ENCODE measurements around the gene PDXK. TPM values are rescaled to one million over a fixed set of nuclear protein-coding genes. Genes with fewer than 3 reads are reported as not detected.

PDXK gene
- polyA plus RNA-seq, 1 donor from 2014 or later, result 22.8 TPM

GRCh38 chr21:43692949-43693348, 26.0 kb upstream of the PDXK start:
- Histone ChIP-seq H3K9me3 (ENCODE audit: low read length) (no peaks in the 10 kb centered on the region), H4K20me1 (ENCODE audit: insufficient read depth) (no peaks in the 10 kb centered on the region), H3K9ac (ENCODE audit: low read length) (no peak overlapping the region), H3K9me2 (ENCODE audit: insufficient read depth, low read length) (no peaks in the 10 kb centered on the region), H3F3A (ENCODE audit: insufficient read depth, low read length, poor library complexity, severe bottlenecking) (no peaks in the 10 kb centered on the region), H3K4me3 (ENCODE audit: low read length) (no peak overlapping the region), H3K27me3 (ENCODE audit: insufficient read depth, low read depth, low read length) (no peaks in the 10 kb centered on the region), H3K4me2 (ENCODE audit: low read length) (no peak overlapping the region), H2AFZ (ENCODE audit: low read depth, low read length) (no peak overlapping the region), H3K27ac (ENCODE audit: low read length) (no peak overlapping the region), H3K36me3 (ENCODE audit: insufficient read depth, low read length) (no peaks in the 10 kb centered on the region), H3K79me2 (replicated peaks; ENCODE audit: insufficient read depth, low read length) (no peaks in the 10 kb centered on the region)
- TF ChIP-seq MXI1 (conservative IDR thresholded peaks at IDR 0.05; ENCODE audit: poor library complexity, severe bottlenecking) (no peak), EP300 (conservative IDR thresholded peaks at IDR 0.05; ENCODE audit: poor library complexity, severe bottlenecking) (no peak), SMC3 (conservative IDR thresholded peaks at IDR 0.05; ENCODE audit: poor library complexity) (no peak), TAF1 (IDR thresholded peaks at IDR 0.05; ENCODE audit: low read depth) (no peak), POLR2AphosphoS5 (IDR thresholded peaks at IDR 0.05) (no peak), EZH2 (IDR thresholded peaks at IDR 0.05; ENCODE audit: borderline replicate concordance, insufficient read depth, low read length, poor library complexity, severe bottlenecking) (no peak), RAD21 (conservative IDR thresholded peaks at IDR 0.05) (no peak)
- TF ChIP-seq, protein P1, sequence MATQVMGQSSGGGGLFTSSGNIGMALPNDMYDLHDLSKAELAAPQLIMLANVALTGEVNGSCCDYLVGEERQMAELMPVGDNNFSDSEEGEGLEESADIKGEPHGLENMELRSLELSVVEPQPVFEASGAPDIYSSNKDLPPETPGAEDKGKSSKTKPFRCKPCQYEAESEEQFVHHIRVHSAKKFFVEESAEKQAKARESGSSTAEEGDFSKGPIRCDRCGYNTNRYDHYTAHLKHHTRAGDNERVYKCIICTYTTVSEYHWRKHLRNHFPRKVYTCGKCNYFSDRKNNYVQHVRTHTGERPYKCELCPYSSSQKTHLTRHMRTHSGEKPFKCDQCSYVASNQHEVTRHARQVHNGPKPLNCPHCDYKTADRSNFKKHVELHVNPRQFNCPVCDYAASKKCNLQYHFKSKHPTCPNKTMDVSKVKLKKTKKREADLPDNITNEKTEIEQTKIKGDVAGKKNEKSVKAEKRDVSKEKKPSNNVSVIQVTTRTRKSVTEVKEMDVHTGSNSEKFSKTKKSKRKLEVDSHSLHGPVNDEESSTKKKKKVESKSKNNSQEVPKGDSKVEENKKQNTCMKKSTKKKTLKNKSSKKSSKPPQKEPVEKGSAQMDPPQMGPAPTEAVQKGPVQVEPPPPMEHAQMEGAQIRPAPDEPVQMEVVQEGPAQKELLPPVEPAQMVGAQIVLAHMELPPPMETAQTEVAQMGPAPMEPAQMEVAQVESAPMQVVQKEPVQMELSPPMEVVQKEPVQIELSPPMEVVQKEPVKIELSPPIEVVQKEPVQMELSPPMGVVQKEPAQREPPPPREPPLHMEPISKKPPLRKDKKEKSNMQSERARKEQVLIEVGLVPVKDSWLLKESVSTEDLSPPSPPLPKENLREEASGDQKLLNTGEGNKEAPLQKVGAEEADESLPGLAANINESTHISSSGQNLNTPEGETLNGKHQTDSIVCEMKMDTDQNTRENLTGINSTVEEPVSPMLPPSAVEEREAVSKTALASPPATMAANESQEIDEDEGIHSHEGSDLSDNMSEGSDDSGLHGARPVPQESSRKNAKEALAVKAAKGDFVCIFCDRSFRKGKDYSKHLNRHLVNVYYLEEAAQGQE (IDR thresholded peaks at IDR 0.05; ENCODE audit: borderline replicate concordance), result no peak
- TF ChIP-seq, protein P2, sequence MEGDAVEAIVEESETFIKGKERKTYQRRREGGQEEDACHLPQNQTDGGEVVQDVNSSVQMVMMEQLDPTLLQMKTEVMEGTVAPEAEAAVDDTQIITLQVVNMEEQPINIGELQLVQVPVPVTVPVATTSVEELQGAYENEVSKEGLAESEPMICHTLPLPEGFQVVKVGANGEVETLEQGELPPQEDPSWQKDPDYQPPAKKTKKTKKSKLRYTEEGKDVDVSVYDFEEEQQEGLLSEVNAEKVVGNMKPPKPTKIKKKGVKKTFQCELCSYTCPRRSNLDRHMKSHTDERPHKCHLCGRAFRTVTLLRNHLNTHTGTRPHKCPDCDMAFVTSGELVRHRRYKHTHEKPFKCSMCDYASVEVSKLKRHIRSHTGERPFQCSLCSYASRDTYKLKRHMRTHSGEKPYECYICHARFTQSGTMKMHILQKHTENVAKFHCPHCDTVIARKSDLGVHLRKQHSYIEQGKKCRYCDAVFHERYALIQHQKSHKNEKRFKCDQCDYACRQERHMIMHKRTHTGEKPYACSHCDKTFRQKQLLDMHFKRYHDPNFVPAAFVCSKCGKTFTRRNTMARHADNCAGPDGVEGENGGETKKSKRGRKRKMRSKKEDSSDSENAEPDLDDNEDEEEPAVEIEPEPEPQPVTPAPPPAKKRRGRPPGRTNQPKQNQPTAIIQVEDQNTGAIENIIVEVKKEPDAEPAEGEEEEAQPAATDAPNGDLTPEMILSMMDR (IDR thresholded peaks at IDR 0.05; ENCODE audit: poor library complexity, severe bottlenecking), result no peak

DNA sequence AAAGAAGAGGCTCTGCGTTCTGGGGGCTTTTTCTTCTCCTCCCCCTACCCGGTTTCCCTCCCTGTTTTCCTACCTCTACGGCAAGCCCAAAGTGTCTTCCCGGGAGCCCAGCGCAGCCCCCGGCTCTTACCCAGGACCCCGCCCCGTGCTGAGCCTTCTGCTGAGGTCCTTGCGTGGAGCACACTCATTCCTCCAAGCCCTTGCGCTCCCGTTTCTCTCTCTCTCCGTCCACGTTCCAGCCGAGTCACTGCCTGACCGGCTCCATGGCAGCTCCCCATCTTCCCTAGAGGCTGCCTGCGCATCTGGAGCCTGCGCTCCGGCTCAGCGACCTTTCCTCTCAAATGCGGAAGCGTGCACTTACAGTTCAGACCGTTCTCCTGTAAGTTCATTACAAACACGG, 24.9 kb upstream of the PDXK start:
- no peaks in the 10 kb centered on the region for H3K36me3 ChIP-seq (ENCODE audit: insufficient read depth, low read length)
- H3K9me3 ChIP-seq (ENCODE audit: low read length), result no peaks in the 10 kb centered on the region

More for the DNA sequence above, 24.9 kb upstream of the PDXK start:
- H3F3A ChIP-seq (ENCODE audit: insufficient read depth, low read length, poor library complexity, severe bottlenecking), result no peaks in the 10 kb centered on the region
- no peak overlapping the region for H3K9ac ChIP-seq (ENCODE audit: low read length)
- no peak overlapping the region for H3K4me3 ChIP-seq (ENCODE audit: low read length)
- TF ChIP-seq MXI1 (conservative IDR thresholded peaks at IDR 0.05; ENCODE audit: poor library complexity, severe bottlenecking) (no peak), TAF1 (IDR thresholded peaks at IDR 0.05; ENCODE audit: low read depth) (no peak)
- TF ChIP-seq, protein P2 (IDR thresholded peaks at IDR 0.05; ENCODE audit: poor library complexity, severe bottlenecking), result no peak
- no peaks in the 10 kb centered on the region for H3K9me2 ChIP-seq (ENCODE audit: insufficient read depth, low read length)
- H3K27ac ChIP-seq (ENCODE audit: low read length), result no peak overlapping the region
- H4K20me1 ChIP-seq (ENCODE audit: insufficient read depth), result no peaks in the 10 kb centered on the region
- no peaks in the 10 kb centered on the region for H3K79me2 ChIP-seq (replicated peaks; ENCODE audit: insufficient read depth, low read length)
- no peak overlapping the region for H2AFZ ChIP-seq (ENCODE audit: low read depth, low read length)
- no peaks in the 10 kb centered on the region for H3K27me3 ChIP-seq (ENCODE audit: insufficient read depth, low read depth, low read length)
- no peak overlapping the region for H3K4me2 ChIP-seq (ENCODE audit: low read length)
